Gastrocnemius medialis (tissue), 4 donors: Measurements from ENCODE around the gene HS2ST1. TPM values are rescaled to one million over a fixed set of nuclear protein-coding genes. Genes with fewer than 3 reads are reported as not detected.

ENCODE experiments used
- ATAC-seq, 2 donors: fragments of 150-250 bp; one replicate each; pipeline ENCODE4 v1.9.1; 2016
- DNase-seq, 2 donors: peaks; one replicate each; pipeline ENCODE4 v3.0.0-alpha.2; 2019
- H3K27ac ChIP-seq, 4 donors: fragments of 200-600 bp; sonication (generic); 1 replicate in 1 of 4; 2 replicates in 3 of 4; pipeline ENCODE4 v1.5.1; 2016 to 2018; ENCODE audit warnings: mild to moderate bottlenecking in 2 of 4, moderate library complexity in 1 of 4
- H3K27me3 ChIP-seq, 3 donors: fragments of 200-600 bp; sonication (generic) in 2 of 3; 1 replicate in 1 of 3; 2 replicates in 2 of 3; pipeline versions ENCODE4 v1.5.1 to v1.6.0; 2016 to 2019; ENCODE audit warnings: mild to moderate bottlenecking in 1 of 3, moderate library complexity in 1 of 3
- H3K36me3 ChIP-seq, 2 donors: fragments of 200-600 bp; sonication (generic) in 1 of 2; one replicate each; pipeline ENCODE4 v1.5.1; 2017 to 2018
- H3K4me1 ChIP-seq, 2 donors: fragments of 200-600 bp; sonication (generic) in 1 of 2; one replicate each; pipeline ENCODE4 v1.5.1; 2016 to 2017; ENCODE audit warnings: mild to moderate bottlenecking in 2 of 2
- H3K4me3 ChIP-seq, 4 donors: fragments of 200-600 bp; sonication (generic) in 3 of 4; 1 replicate in 1 of 4; 2 replicates in 3 of 4; pipeline ENCODE4 v1.5.1; 2016 to 2019; ENCODE audit warnings: mild to moderate bottlenecking in 2 of 4
- H3K9me3 ChIP-seq, 3 donors: fragments of 200-600 bp; sonication (generic) in 2 of 3; 1 replicate in 1 of 3; 2 replicates in 2 of 3; pipeline ENCODE4 v1.5.1; 2016 to 2019
- CTCF ChIP-seq, 5 experiments: fragments of 450-650 bp in 3 of 5; fragments of 200-600 bp in 2 of 5; sonication (generic) in 2 of 5; IDR thresholded peaks in 4 of 5; conservative IDR thresholded peaks in 1 of 5; 1 replicate in 4 of 5; 2 replicates in 1 of 5; pipeline ENCODE4 v1.5.1; 2016 to 2019; ENCODE audit warnings: antibody characterized with exemption in 5 of 5, mild to moderate bottlenecking in 3 of 5, moderate library complexity in 3 of 5
- POLR2A ChIP-seq, 2 donors: fragments of 450-650 bp; IDR thresholded peaks; one replicate each; pipeline ENCODE4 v1.6.1; 2017; ENCODE audit warnings: antibody characterized with exemption in 2 of 2, mild to moderate bottlenecking in 2 of 2, moderate library complexity in 2 of 2
- in situ Hi-C, 4 donors: fragments of 200-750 bp; cut with MboI; loops; one replicate each; pipeline versions ENCODE4 v1.15.0 to v1.8.0; 2017; ENCODE audit warnings: low sequenced_read_pairs in 4 of 4
- intact Hi-C: fragments of 100-400 bp; cut with DNase I; formaldehyde crosslinking; loops from one replicate; pipeline ENCODE4 v1.15.1; 2023; ENCODE audit warnings: low total_unique reads
- total RNA-seq, 4 donors: library from RNA; depleted of rRNA; stranded (reverse); fragments of >200 nt; gene quantifications; one replicate each; pipeline versions ENCODE4 v1.1.0 to v1.2.3, GENCODE V29; 2016

HS2ST1 gene
- total RNA-seq, 4 donors from 2014 or later = 4.1 to 8.2 (median 6.8) TPM

GRCh38 chr1:87091425-87091824 is 177.0 kb downstream of the HS2ST1 start:
- intact Hi-C loops (no loop called here), in situ Hi-C loops (no loop called here)
- TF ChIP-seq CTCF (IDR thresholded peaks at IDR 0.05 in 4 of 5, conservative IDR thresholded peaks at IDR 0.05 in 1 of 5) (no peak), POLR2A (IDR thresholded peaks at IDR 0.05) (no peak)
- no peak for DNase-seq
- H3K4me1 ChIP-seq = no peaks in the 10 kb centered on the region
- ATAC-seq = no peak
- H3K27ac ChIP-seq = no peak overlapping the region
- H3K9me3 ChIP-seq = no peaks in the 10 kb centered on the region
- H3K4me3 ChIP-seq = no peak overlapping the region
- no peaks in the 10 kb centered on the region for H3K27me3 ChIP-seq
- no peaks in the 10 kb centered on the region for H3K36me3 ChIP-seq

- in situ Hi-C loops (no loop called here), intact Hi-C loops (no loop called here)
- no peak for ATAC-seq
These were observed 178.4 kb downstream of the HS2ST1 start for GRCh38 chr1:87092846-87093245.

GRCh38 chr1:87093286-87093685 is 178.9 kb downstream of the HS2ST1 start:
- in situ Hi-C loops = no loop called here
- no peak overlapping the region for H3K4me3 ChIP-seq

More at GRCh38 chr1:87092846-87093245, 178.4 kb downstream of the HS2ST1 start:
- Histone ChIP-seq H3K4me3 (no peak overlapping the region), H3K27ac (no peak overlapping the region), H3K9me3 (no peaks in the 10 kb centered on the region), H3K4me1 (no peaks in the 10 kb centered on the region), H3K36me3 (no peaks in the 10 kb centered on the region), H3K27me3 (no peaks in the 10 kb centered on the region)
- TF ChIP-seq CTCF (IDR thresholded peaks at IDR 0.05 in 4 of 5, conservative IDR thresholded peaks at IDR 0.05 in 1 of 5) (no peak), POLR2A (IDR thresholded peaks at IDR 0.05) (no peak)
- DNase-seq = no peak

GRCh38 chr1:87094238-87094637 is 179.8 kb downstream of the HS2ST1 start:
- H3K4me1 ChIP-seq = no peaks in the 10 kb centered on the region
- no peaks in the 10 kb centered on the region for H3K9me3 ChIP-seq
- DNase-seq (no peak), ATAC-seq (no peak)
- TF ChIP-seq CTCF (IDR thresholded peaks at IDR 0.05 in 4 of 5, conservative IDR thresholded peaks at IDR 0.05 in 1 of 5) (no peak), POLR2A (IDR thresholded peaks at IDR 0.05) (no peak)
- intact Hi-C loops (no loop called here), in situ Hi-C loops (no loop called here)
- H3K4me3 ChIP-seq = no peak overlapping the region
- H3K27me3 ChIP-seq = no peaks in the 10 kb centered on the region
- no peak overlapping the region for H3K27ac ChIP-seq
- no peaks in the 10 kb centered on the region for H3K36me3 ChIP-seq

More at GRCh38 chr1:87093286-87093685, 178.9 kb downstream of the HS2ST1 start:
- TF ChIP-seq CTCF (IDR thresholded peaks at IDR 0.05 in 4 of 5, conservative IDR thresholded peaks at IDR 0.05 in 1 of 5) (no peak), POLR2A (IDR thresholded peaks at IDR 0.05) (no peak)
- H3K27ac ChIP-seq = no peak overlapping the region
- H3K36me3 ChIP-seq = no peaks in the 10 kb centered on the region
- ATAC-seq (no peak), DNase-seq (no peak)
- H3K4me1 ChIP-seq = no peaks in the 10 kb centered on the region
- H3K27me3 ChIP-seq = no peaks in the 10 kb centered on the region
- H3K9me3 ChIP-seq = no peaks in the 10 kb centered on the region
- intact Hi-C loops = no loop called here

- H3K4me3 ChIP-seq = no peak overlapping the region
- in situ Hi-C loops = no loop called here
- H3K27me3 ChIP-seq = no peaks in the 10 kb centered on the region
- H3K9me3 ChIP-seq = no peaks in the 10 kb centered on the region
- H3K4me1 ChIP-seq = no peaks in the 10 kb centered on the region
- TF ChIP-seq POLR2A (IDR thresholded peaks at IDR 0.05) (no peak), CTCF (IDR thresholded peaks at IDR 0.05 in 4 of 5, conservative IDR thresholded peaks at IDR 0.05 in 1 of 5) (no peak)
- H3K36me3 ChIP-seq = no peaks in the 10 kb centered on the region
- no peak for ATAC-seq
- intact Hi-C loops = no loop called here
- DNase-seq = no peak
- H3K27ac ChIP-seq = no peak overlapping the region
These were observed 185.8 kb downstream of the HS2ST1 start for GRCh38 chr1:87100271-87100670.
